Tibial artery (tissue), 4 donors: ENCODE results near the gene VPS8.
"Not testable (repeated sequence)": the region's sequence is repeated elsewhere in the genome, so short reads cannot be mapped to it uniquely, and the experiment has no call there.

Experiments
- DNase-seq, 2 donors: peaks; one replicate each; pipeline ENCODE4 v3.0.0-alpha.2; 2019
- H3K27ac ChIP-seq, 2 donors: fragments of 200-600 bp; sonication (generic) in 1 of 2; 1 replicate in 1 of 2; 2 replicates in 1 of 2; pipeline ENCODE4 v1.5.1; 2018 to 2019; ENCODE audit warnings: mild to moderate bottlenecking in 1 of 2
- H3K27me3 ChIP-seq, 2 donors: fragments of 200-600 bp; sonication (generic) in 1 of 2; one replicate each; pipeline versions ENCODE4 v1.5.1 to v1.6.0; 2016 to 2019
- H3K36me3 ChIP-seq, 3 donors: fragments of 200-600 bp; sonication (generic) in 2 of 3; one replicate each; pipeline ENCODE4 v1.5.1; 2016 to 2019; ENCODE audit warnings: mild to moderate bottlenecking in 2 of 3
- H3K4me1 ChIP-seq, 4 donors: fragments of 200-600 bp; sonication (generic) in 2 of 4; 1 replicate in 3 of 4; 2 replicates in 1 of 4; pipeline ENCODE4 v1.5.1; 2016 to 2019
- H3K4me3 ChIP-seq, 2 donors: fragments of 200-600 bp; sonication (generic) in 1 of 2; 1 replicate in 1 of 2; 2 replicates in 1 of 2; pipeline ENCODE4 v1.5.1; 2018 to 2019; ENCODE audit warnings: mild to moderate bottlenecking in 2 of 2
- H3K9me3 ChIP-seq, 3 donors: fragments of 200-600 bp; sonication (generic) in 1 of 3; one replicate each; pipeline ENCODE4 v1.5.1; 2016 to 2019
- CTCF ChIP-seq, 2 experiments: fragments of 200-600 bp in 1 of 2; fragments of 450-650 bp in 1 of 2; IDR thresholded peaks; one replicate each; pipeline ENCODE4 v1.5.1; 2017 to 2019; ENCODE audit warnings: antibody characterized with exemption in 2 of 2, mild to moderate bottlenecking in 1 of 2, moderate library complexity in 1 of 2
- intact Hi-C: fragments of 100-400 bp; cut with DNase I; formaldehyde crosslinking; loops from one replicate; pipeline ENCODE4 v1.15.0; 2023; ENCODE audit warnings: low total_unique reads

VPS8 gene

GRCh38 chr3:184942735-184943134 lies 130.8 kb downstream of the VPS8 start:
- intact Hi-C loops, result no loop called here
- Histone ChIP-seq H3K4me3 (no peak overlapping the region), H3K4me1 (no peaks in the 10 kb centered on the region), H3K36me3 (peaks cover 9 to 42% (median 14%) of the 10 kb centered on the region in 3 donors), H3K27ac (no peak overlapping the region), H3K9me3 (no peaks in the 10 kb centered on the region), H3K27me3 (no peaks in the 10 kb centered on the region)
- DNase-seq, result no peak
- no peak for TF ChIP-seq CTCF (IDR thresholded peaks at IDR 0.05)

GRCh38 chr3:184944241-184944640 lies 132.3 kb downstream of the VPS8 start:
- Histone ChIP-seq H3K4me1 (no peaks in the 10 kb centered on the region), H3K27me3 (no peaks in the 10 kb centered on the region), H3K27ac (no peak overlapping the region), H3K4me3 (no peak overlapping the region), H3K36me3 (peaks cover 9 to 35% (median 14%) of the 10 kb centered on the region in 3 donors), H3K9me3 (no peaks in the 10 kb centered on the region)
- no peak for DNase-seq
- TF ChIP-seq CTCF (IDR thresholded peaks at IDR 0.05), result no peak
- intact Hi-C loops, result no loop called here

DNA sequence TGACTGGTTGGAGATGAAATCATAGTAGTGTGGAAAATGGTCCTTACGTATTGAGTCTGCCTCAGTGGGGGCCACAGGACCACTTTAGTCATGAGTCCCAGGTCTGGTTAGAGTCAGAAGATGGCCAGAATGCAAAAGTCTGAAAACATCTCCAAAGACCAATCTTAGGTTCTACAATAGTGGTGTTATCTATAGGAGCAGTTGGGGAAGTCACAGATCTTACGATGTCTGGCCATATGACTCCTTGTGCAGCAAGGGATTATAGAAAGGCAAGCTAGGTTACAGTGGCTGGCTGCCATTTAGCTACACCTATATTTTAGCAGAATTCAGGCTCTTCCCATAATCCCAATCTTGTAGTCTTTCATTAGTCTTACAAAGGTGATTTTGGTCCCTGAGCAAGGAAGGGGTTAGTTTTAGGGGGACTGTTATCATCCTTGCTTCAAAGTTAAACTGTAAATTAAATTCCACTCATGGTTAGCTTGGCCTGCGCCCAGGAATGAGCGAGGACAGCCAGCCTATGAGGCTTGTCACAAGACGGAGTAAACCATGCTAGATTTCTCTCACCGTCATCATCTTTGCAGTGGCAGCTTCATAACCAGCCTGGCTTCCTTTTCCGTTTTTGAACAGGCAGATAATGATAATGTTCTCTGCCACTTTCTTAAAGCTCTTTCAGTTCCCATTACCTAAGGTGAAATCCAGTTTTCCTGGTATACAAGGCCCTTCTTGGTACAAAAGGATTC lies 134.1 kb downstream of the VPS8 start:
- intact Hi-C loops, result no loop called here
- no peak for DNase-seq
- no peak overlapping the region for H3K4me3 ChIP-seq
- no peak for TF ChIP-seq CTCF (IDR thresholded peaks at IDR 0.05)
- H3K36me3 ChIP-seq, result peaks cover 6 to 24% (median 9%) of the 10 kb centered on the region in 3 donors
- no peaks in the 10 kb centered on the region for H3K9me3 ChIP-seq
- H3K4me1 ChIP-seq, result no peaks in the 10 kb centered on the region
- no peak overlapping the region for H3K27ac ChIP-seq
- no peaks in the 10 kb centered on the region for H3K27me3 ChIP-seq

DNA sequence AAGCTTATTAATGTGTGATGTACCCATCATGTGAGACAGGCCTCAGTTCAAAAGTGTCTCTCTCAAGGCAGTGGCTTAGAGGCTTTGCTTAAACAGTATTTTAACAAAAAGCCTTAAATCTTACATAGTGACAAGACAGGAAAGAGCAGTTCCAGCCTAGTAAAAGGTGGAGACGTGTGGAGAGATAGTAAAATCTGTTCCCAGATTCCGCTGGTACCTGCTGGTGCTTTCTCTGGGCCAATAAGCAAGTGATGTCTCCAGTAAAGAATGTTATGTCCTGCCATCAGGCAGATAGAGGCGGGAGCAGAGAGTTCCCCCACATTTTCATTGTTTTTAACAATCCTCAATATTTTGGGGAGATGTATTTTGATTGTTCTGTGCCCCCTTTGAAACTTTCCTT lies 135.0 kb downstream of the VPS8 start:
- intact Hi-C loops, result no loop called here
- Histone ChIP-seq H3K36me3 (peaks cover 6 to 31% (median 9%) of the 10 kb centered on the region in 3 donors), H3K27ac (no peak overlapping the region), H3K9me3 (no peaks in the 10 kb centered on the region), H3K4me1 (no peaks in the 10 kb centered on the region), H3K4me3 (no peak overlapping the region), H3K27me3 (no peaks in the 10 kb centered on the region)
- no peak for TF ChIP-seq CTCF (IDR thresholded peaks at IDR 0.05)
- no peak for DNase-seq

- Histone ChIP-seq H3K27me3 (no peaks in the 10 kb centered on the region), H3K4me3 (no peak overlapping the region), H3K4me1 (no peaks in the 10 kb centered on the region), H3K27ac (no peak overlapping the region), H3K36me3 (peaks cover 0 to 32% (median 9%) of the 10 kb centered on the region in 3 donors), H3K9me3 (no peaks in the 10 kb centered on the region)
- DNase-seq, result no peak
- intact Hi-C loops, result no loop called here
- no peak for TF ChIP-seq CTCF (IDR thresholded peaks at IDR 0.05)
Observed at GRCh38 chr3:184949251-184949965, 137.4 kb downstream of the VPS8 start.

DNA sequence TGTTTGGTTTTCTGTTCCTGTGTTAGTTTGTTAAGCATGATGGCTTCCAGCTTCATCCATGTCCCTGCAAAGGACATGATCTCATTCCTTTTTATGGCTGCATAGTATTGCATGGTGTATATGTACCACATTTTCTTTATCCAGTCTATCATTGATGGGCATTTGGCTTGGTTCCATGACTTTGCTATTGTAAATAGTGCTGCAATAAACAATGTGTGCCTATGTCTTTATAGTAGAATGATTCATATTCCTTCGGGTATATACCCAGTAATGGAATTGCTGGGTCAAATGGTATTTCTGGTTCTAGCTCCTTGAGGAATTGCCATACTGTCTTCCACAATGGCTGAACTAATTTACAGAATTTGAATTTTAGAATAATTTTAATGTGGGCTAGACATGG lies 138.8 kb downstream of the VPS8 start:
- H3K27ac ChIP-seq, H3K9me3 ChIP-seq, H3K4me1 ChIP-seq, H3K4me3 ChIP-seq, H3K27me3 ChIP-seq, intact Hi-C loops, DNase-seq: not testable (repeated sequence)
- peaks cover 0 to 32% (median 7%) of the 10 kb centered on the region in 3 donors for H3K36me3 ChIP-seq
